Stimulated activated CD4-positive, alpha-beta T cell treated with anti-CD3 and anti-CD28 coated beads, Interleukin-1b, Interleukin-23, amount 100 ng/mL, for 4 hours (primary cell): Measurements from ENCODE around the gene ABR.
"Not testable (repeated sequence)": the region's sequence is repeated elsewhere in the genome, so short reads cannot be mapped to it uniquely, and the experiment has no call there.

Experiments
- DNase-seq, 2 donors: peaks; one replicate each; pipeline ENCODE4 v3.0.0-alpha.2; 2020; ENCODE audit warnings: low read depth in 2 of 2

Gene ABR

DNA sequence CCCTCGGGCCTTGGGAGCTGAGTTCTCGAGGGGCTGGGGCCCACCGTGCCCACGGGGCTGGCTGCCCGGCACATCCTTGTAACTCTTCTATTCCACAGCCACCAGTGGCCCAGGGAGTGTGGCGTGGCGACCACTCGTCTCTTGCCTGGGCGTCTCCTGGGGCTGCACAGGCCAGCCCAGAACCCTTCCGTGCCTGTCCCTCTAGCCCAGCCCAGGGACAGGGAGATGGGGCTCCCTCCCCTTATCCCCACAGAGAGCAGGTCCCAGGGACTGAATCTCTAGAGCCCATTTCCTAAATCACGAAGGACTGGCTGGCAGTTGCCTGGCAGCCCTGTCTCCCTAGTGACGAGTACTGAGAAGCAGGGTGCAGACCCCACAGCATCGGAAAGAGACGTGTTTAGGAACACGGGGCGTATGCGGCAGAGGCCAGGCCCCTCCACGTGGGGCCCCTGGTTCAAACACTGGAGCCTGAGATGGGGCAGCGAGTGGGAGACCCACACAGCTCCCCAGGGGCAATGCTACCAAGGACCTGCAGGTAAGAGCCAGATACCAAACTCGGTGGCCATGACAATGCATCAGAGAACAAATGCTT is 131.8 kb downstream of the ABR start:
- no peak for DNase-seq

DNA sequence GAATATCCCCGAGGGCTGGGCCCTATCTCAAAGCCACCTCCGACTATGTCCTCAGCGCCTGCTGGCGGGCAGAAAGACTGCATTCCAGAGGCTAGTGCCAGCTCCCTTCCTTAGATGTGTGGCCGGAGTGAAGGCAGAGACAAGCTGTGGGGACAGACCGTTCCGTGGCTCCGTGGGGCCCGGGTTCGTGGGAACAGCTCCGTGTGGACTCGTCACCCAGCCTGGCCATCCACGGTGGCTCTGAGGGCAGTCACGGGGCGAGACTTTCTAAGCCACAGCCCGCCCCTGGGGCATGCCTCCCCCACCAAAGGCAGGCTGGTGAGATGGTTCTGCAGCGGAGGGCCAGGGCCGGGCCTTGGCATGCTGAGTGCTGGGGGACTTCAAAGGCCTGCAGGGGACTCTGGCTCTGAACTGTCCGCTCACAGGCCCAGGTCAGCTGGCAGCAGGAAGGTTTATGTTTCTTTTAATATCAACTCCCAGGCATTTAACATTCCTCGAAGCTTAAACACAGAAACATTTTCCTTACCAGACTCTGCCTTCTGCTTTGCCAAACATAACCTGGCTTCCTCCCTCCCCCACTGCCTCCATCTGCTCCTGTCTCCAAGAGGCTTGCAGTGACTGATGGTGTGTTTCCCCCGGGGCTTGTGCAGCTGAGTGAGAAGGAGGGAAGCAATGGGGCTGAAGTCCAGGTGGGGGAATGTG is 132.5 kb downstream of the ABR start:
- DNase-seq, result no peak

DNA sequence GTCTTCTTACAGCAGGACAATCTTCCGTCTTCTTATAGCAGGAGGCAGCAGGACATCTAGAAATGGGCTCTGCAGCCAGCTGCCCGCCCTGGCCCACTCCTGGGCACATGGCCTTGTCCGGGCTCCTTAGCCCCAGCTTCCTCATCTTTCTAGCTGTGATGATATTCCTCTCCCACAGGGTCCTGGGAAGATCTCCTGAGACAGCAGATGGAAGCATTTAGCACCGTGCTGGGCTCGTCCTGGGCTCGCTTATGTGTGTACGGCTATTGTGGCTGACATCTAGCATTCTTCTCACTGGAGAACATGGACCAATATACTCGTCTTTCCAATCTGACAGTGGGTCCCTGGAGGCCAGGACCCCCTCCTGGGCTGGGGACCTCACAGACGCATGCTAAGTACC is 134.3 kb downstream of the ABR start:
- DNase-seq, result no peak

DNA sequence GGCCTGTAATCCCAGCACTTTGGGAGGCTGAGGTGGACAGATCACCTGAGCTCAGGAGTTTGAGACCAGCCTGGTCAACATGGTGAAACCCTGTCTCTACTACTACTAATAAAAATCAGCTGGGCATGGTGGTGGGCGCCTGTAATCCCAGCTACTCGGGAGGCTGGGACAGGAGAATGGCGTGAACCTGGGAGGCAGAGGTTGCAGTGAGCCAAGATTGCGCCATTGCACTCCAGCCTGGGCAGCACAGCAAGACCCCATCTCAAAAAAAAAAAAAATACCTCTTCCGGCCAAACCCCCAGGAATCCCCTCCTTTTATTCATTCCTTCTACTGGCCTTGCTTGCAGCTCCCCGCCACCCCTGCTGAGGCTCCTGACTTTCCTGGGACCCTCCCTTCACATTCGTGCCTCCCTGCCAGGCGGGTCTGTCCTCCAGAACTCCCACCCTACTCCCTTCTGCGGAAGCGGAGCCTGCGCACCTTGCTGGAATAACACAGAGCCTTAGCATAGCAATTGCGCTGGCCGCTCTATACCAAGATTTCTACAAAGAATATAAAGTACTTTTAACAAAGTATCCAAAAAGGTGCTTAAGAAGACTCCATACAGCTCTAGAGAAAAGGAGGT is 135.3 kb downstream of the ABR start:
- DNase-seq, result not testable (repeated sequence)

DNA sequence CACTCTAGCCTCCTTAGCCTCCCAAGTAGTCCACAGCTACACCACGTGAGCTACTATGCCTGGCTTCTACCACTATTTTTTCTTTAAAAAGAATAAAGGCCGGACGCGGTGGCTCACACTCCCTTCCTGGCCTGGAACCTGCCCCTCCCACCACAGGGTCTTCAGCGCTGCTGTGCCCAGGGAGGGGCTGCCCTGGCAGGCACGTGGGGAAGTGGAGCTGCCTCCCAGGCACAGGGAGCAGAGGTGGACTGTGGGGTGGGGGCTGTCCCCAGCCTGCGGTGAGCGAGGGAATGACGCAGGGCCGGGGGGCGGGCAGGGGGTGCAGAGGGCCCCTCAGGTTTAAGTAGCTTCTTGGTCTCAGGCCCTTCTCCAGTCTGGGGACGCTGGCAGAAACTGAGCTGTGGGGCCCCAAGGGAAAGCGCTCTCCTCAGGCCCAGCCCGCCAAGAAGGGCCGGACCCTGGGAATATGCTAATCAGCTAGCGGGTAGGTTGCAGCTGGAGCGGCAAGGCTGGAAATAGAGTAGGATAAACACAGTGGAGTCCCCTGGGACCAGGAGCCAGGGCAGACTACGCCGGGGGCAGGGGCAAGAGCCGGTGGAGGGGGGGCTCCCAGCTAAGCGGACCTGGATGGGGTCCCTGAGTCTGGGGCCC is 136.1 kb downstream of the ABR start:
- no peak for DNase-seq

DNA sequence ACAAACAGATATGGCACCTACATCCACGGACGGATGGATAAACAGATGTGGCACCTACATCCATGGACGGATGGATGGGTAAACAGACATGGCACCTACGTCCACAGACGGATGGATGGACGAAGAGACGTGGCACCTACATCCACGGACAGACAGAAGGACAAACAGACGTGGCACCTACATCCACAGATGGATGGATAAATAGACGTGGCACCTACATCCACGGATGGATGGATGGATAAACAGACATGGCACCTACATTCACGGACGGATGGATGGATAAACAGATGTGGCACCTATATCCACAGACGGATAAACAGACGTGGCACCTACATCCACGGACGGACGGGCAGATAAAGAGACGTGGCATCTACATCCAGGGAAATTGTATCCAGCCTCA is 137.3 kb downstream of the ABR start:
- DNase-seq, result no peak

DNA sequence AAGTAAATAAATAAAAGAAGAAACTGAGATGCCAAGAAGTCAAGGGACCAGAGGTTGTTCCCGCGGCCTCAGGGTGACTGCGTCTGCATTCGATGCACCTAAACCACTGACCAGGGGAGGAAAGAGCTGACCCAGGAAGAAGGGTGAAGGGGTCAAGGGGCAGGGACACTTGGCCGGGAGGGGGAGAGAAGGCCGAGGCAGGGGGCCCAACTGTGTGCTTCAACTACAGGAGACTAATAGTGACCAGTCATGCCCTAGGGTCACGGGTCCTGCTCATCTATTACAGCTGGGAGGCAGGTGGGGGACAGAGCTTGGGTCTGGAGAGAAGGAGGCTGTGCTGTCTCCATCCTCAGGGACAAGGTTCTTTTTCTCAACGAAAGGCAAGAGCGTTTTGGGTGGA is 138.0 kb downstream of the ABR start:
- no peak for DNase-seq

DNA sequence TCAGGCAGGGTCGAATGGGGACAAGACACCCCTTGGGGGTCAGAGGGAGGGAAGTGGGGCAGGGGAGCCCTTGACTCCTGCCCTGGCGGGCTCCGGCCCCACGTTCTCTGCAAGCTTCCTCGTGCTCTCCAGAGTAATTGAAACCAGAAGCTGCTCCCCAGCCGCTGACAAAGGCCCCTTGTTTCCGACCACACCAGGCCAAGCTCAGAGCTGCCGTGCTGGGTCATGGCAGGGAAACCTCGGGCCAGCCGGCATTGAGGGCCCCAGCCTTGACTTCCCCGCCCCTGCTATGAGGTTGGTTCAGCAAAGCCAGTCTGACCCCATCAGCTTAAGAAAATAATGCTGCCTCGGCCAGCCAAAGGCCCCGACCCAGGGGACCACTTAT is 139.6 kb downstream of the ABR start:
- DNase-seq, result no peak

DNA sequence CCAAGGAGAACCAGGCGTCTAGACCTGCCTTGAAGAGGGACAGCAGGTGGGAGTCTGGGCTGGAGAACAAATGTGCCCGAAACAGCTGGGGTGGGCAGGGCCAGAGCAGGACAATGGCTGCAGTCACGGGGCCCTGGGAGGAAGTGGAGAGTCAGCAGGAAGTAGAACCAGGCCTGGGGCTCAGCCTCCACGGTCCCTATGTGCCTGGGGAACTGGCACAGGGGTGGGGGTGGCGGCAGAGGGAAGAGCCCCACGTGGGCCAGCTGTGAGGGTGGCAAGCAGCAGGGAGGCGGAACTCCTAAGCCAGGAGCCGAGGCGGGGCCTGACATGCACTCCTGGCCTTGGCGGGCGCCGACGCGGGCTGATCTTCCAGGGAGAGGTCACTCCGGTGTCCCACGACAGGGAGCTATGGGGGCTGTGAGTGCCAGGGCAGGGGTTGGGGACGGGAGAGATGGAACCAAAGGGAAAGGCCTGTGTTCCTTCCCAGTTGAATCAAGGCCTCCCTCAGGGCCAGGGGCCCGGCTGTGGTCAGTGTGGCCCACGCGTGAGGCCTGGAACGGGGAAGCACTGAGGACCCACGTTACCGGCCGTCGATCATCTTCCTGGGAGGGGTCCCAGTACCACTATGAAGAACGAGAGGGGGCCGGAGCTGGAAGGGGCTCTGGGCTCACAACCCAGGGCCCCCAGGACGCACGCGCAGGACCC is 140.1 kb downstream of the ABR start:
- no peak for DNase-seq

DNA sequence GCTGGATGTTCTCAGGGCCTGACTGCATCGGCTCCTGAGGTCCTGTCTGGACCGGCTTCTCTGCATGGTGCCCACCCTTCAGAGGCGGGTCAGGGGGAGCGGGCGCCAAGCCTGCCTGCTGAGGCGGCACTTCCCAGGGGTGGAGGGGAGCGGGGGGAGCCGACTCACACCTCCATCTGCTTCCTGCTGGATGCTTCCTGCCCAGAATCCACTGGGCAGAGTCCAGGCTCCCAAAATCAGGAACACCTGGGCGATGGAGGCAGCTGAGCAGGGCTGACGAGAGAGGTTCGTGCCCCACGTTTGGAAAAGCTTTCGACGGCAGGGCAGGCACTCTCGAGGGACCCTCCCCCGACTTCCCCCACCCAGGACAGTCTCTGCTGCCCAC is 140.7 kb downstream of the ABR start:
- DNase-seq, result no peak

DNA sequence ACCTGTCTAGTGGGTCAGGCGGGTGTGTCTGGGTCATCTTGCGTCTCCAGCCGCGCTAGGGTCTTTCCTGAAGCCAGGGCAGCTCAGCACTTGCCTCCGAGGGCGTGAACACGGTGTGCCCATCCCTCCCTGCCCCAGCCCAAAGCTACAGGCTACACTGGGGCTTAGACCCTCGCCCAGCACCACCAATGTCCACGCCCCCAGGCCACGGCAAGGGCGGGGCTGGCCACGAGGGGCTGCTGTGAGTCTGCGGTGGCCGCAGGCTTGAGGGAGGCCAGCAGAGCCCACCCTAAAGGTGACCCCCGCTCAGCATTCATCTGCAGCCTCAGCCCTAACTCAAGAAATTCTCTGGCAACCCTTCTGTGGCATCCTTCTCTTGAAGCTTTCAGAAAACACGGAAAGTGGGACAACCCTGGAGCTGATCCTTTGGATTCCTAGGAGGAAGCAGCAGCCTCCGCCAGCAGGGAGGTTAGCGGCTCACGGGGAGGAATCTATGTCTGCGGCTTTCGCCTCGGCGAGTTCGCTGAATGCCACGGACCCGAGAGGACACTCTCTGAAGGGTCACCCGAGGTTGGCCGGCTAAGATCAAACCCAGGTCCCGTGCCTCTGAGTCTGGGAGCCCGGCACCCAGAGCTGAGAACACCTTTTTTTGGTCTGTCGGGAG is 141.2 kb downstream of the ABR start:
- DNase-seq, result no peak

DNA sequence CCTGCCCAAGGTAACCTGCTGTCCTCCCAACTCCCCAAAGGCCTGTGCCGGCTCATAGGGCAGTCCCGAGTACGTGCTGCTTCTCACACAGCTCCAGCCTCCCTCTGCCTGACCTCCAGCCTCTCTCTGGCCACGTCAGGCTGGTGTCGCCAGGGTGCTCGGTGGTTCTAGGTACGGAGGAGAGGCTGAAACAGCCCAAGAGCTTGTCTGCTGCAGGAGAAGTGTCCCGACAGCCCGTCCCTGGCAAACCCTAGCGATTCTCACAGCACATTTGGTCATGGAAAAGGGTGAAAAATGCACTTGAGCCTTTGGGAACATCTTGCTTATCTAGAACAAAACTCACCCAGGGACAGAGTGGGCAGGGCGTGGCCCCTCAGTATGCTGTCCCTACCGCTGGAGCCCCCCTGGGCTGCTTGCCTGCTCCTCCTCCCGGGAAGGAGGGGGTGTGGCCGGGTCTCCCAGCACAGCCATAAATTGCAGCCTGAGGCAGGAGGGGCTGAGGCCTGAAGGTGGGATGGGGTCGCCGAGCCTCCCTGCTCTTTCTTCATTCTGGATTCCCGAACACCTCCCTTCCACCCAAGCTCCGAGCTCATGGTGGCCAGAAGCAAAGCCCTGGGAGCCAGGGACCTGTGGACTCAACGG is 142.4 kb downstream of the ABR start:
- DNase-seq, result no peak

DNA sequence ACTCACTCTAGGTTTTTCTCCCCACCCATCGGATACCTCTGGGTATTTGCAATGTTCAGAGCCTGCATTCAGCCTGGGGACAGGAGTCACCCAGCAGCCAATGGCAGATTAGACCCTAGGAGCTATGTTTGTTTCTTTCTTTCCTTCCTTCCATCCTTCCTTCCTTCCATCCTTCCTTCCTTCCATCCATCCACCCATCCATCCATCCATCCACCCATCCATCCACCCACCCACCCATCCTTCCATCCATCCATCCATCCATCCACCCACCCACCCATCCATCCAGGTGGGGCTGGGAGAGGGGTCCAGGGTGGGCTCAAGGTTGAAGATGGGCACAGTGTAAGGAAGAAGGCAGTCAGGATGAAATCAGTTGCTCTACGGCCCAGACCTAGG is 142.9 kb downstream of the ABR start:
- no peak for DNase-seq

DNA sequence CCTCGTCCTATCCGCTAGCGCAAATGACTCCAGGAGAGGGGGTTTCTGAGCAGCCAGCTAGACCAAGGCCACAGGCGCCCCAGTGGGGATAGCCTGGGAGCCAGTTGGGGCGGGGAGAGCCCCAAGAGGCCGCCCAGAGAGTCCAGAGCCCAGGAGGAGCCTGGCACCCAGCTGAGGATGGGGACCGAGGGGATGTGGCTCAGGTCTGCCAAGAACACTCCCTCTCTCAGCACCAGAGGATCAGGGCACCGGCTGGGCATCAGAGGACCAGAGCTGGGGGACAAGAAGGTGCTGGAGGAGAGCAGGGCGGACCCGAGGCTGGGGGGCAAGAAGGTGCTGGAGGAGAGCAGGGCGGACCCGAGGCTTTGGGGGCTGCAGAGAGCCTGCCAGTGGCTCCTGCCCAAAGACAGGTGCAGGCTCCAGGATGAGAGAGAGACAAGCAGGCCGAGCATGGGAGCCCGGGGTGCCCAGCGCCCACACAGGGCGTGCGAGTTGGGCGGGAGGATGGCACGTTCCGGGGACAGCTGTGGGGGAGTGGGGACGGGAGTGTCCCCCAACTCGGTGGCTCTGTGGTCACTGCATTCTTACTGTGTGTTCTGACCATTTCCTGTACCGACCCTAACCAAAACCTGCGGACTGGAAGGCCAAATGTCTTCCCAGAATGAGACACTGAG is 143.5 kb downstream of the ABR start:
- no peak for DNase-seq

DNA sequence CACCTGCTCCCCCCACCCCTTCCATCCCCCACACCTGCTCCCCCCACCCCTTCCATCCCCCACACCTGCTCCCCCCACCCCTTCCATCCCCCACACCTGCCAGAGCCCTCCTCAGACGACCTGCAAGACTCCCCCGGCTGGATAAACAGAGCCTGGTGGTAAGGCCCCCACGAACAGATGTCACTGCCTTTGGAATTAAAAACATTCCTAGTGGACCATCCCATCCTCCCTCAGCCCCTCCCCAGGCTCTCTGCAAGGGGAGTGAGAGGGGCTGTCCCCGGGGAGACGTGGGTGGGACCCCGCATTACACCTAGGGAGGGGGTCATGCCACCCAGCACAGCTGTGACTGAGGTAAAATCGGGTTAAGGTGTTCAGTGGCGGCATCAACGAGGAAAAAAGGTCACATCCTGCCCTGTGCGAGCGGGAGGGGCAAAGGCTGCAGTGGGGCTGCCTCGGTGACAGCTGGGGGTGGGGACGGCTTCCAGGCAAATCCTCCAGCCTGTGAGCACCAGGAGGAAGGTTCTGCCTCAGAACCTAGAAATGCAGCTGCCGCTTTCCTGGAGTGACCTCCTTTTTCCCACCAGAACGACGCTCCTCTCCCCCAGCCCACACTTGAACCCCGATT is 144.1 kb downstream of the ABR start:
- no peak for DNase-seq

DNA sequence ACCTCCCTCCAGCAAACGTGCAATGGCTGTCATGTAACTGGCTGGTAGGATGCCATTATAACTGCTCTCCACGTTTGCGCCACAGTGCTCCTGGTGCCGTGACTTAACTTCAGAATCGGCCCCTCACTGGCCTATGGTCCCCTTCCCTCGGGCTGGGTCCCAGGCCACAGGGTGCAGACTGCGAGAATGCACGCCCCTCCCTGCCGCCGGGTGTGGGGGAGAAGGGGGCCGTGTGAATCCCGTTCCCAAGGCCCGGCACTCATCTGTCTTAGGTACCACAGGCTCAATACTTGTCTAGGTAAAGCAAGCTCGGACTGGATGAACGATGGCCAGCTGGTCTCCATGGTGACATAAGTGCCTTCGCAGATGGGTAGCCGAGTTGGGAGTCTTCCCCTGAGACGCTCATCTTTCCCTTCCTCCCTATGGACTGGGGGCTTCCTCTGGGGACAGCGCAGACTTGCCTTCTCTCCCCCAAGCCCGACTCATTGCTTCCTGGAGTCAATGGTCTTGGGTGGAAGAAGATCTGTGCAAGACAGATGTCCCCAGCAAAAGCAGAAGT is 145.1 kb downstream of the ABR start:
- DNase-seq, result no peak

DNA sequence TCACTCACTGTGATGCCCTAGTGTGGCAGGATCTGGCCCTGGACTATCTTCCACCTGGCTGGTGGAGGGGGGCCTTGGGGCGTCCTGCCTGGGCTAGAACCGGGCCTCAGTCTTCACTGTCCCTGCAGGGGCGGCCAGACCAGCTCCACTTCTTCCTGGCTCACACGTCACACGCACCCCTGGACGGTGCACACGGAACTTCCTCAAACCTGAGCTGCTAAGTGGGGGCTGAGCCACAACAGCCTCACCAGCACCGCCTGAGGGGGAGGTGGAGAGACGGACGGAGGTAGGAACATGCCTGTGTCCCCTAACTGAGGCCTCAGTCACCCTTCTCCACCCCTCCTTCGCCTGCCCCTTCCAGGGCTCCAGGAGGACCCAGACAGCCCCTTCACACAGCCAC is 146.3 kb downstream of the ABR start:
- DNase-seq, result no peak

DNA sequence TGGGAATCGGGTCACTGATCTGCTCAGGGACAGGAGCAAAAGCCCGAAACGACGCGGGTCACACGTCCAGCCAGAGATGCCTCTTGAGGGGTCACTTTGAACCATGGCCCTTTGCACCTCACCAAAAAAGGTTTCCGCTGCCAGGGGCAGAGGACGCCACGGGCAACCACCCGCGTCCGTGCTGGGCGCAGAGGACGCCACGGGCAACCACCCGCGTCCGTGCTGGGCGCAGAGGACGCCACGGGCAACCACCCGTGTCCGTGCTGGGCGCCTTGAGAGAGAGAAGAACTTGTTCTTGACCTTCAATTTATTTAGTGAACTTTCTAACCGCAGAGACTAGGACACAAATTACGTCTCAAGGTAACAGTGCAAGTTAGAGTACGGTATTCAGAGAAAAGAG is 147.4 kb downstream of the ABR start:
- DNase-seq, result no peak

DNA sequence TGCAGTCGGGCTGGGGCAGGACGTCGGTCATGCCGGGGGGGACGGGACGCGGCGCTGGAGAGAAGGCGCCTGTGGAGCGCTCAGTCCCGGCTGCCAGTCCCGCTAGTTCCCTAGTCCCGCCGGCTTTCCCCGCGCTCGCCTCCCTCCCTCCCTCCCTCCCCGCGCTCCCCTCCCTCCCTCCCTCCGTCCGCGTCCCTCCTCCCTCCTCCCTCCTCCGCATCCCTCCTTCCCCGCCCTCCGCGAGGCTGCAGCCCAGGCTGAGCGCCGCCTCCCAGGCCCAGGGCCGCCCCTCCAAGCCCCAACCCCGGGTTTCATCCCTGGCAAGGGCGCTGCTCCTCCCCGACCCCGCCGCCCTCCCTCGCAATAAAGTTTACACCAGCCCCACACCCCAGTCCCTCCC is 148.1 kb downstream of the ABR start:
- DNase-seq, result no peak
